Neural progenitor cell (in vitro differentiated cells): ENCODE measurements around the gene TEX19. TPM values are rescaled to one million over a fixed set of nuclear protein-coding genes. Genes with fewer than 3 reads are reported as not detected.

Experiments used
- DNase-seq: peaks from one replicate; pipeline ENCODE4 v3.0.0-alpha.2; 2016; ENCODE audit warnings: low spot score
- H2AFZ ChIP-seq: fragments of 200-600 bp; sonication (generic); replicated peaks from 2 replicates; pipeline ENCODE4 v1.6.1; 2016; ENCODE audit warnings: antibody characterized with exemption
- H3F3A ChIP-seq: fragments of 200-600 bp; sonication (generic); 2 replicates; pipeline ENCODE4 v1.6.1; 2016; ENCODE audit warnings: antibody characterized with exemption, low read depth
- H3K27ac ChIP-seq: fragments of 200-600 bp; sonication (generic); 2 replicates; pipeline ENCODE4 v1.5.1; 2016; ENCODE audit warnings: mild to moderate bottlenecking
- H3K27me3 ChIP-seq: fragments of 200-600 bp; sonication (generic); 2 replicates; pipeline ENCODE4 v1.6.1; 2016; ENCODE audit warnings: mild to moderate bottlenecking, moderate library complexity
- H3K36me3 ChIP-seq: fragments of 200-600 bp; sonication (generic); 2 replicates; pipeline ENCODE4 v1.5.1; 2016
- H3K4me1 ChIP-seq: fragments of 200-600 bp; sonication (generic); 2 replicates; pipeline ENCODE4 v1.6.1; 2016; ENCODE audit warnings: mixed run types
- H3K4me2 ChIP-seq: fragments of 200-600 bp; sonication (generic); 2 replicates; pipeline ENCODE4 v1.6.1; 2016
- H3K4me3 ChIP-seq: fragments of 200-600 bp; sonication (generic); 2 replicates; pipeline ENCODE4 v1.5.1; 2016
- H3K79me2 ChIP-seq: fragments of 200-600 bp; sonication (generic); 2 replicates; pipeline ENCODE4 v1.6.1; 2016; ENCODE audit warnings: low read depth
- H3K9ac ChIP-seq: fragments of 200-600 bp; sonication (generic); 2 replicates; pipeline ENCODE4 v1.6.1; 2016
- H3K9me3 ChIP-seq: fragments of 200-600 bp; sonication (generic); 2 replicates; pipeline ENCODE4 v1.5.1; 2016; ENCODE audit warnings: low read depth
- H4K20me1 ChIP-seq: fragments of 200-600 bp; sonication (generic); 2 replicates; pipeline ENCODE4 v1.6.1; 2016; ENCODE audit warnings: low read depth
- H3K27ac Mint-ChIP-seq: 3 replicates; pipeline ENCODE4 v1.8.0; 2021; ENCODE audit warnings: mixed read lengths
- H3K27me3 Mint-ChIP-seq: 2 replicates; pipeline ENCODE4 v1.8.0; 2022; ENCODE audit warnings: low read depth, mild to moderate bottlenecking, inconsistent platforms, moderate library complexity, mixed read lengths; ENCODE audit not compliant: insufficient read depth
- H3K36me3 Mint-ChIP-seq: 3 replicates; pipeline ENCODE4 v1.8.0; 2021; ENCODE audit warnings: mixed read lengths
- H3K4me1 Mint-ChIP-seq: 3 replicates; pipeline ENCODE4 v1.8.0; 2021; ENCODE audit warnings: mixed read lengths
- H3K4me3 Mint-ChIP-seq: 3 replicates; pipeline ENCODE4 v1.8.0; 2021; ENCODE audit warnings: mild to moderate bottlenecking, moderate library complexity, mixed read lengths
- H3K9me3 Mint-ChIP-seq: 3 replicates; pipeline ENCODE4 v1.8.0; 2020; ENCODE audit warnings: mixed read lengths
- EZH2 ChIP-seq: fragments of 200-600 bp; sonication (generic); IDR thresholded peaks from 2 replicates; pipeline ENCODE4 v1.6.1; 2017; ENCODE audit warnings: antibody characterized with exemption, mild to moderate bottlenecking, moderate library complexity
- EZH2phosphoT487 ChIP-seq: fragments of 200-600 bp; sonication (generic); IDR thresholded peaks from 2 replicates; pipeline ENCODE4 v1.6.1; 2017; ENCODE audit warnings: antibody characterized with exemption
- total RNA-seq: library from RNA; depleted of rRNA; stranded (reverse); fragments of >200 nt; gene quantifications from 2 replicates; pipeline ENCODE4 v1.2.3, GENCODE V29; 2015; ENCODE audit warnings: low replicate concordance
- TF ChIP-seq, protein P1 (sequence below): fragments of 200-600 bp; sonication (generic); IDR thresholded peaks from 2 replicates; pipeline ENCODE4 v1.5.1; 2017; ENCODE audit warnings: antibody characterized with exemption, mild to moderate bottlenecking

TEX19 gene
- total RNA-seq, 1 donor from 2014 or later, result not detected

DNA sequence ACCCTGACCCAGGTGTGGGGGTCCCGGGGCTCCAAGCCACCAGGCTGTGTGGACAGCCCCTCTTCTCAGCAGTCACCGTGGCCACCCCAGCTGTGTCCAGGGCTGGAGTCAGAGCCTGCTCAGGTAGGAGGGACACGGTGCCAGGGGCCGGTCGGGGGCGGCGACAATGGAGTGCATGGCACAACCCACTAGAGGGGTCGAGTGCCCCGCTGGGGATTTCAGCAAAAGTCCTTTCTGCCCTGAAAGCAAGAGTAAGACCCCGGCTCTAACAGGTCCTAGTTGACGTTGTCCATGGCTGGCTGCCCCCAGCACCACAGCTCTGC is 23.8 kb downstream of the TEX19 start:
- Histone ChIP-seq H3K27me3 (no peaks in the 10 kb centered on the region), H3K9me3 (no peaks in the 10 kb centered on the region), H4K20me1 (no peaks in the 10 kb centered on the region), H2AFZ (no peak overlapping the region), H3K4me1 (peaks cover 16% of the 10 kb centered on the region), H3K4me3 (no peak overlapping the region), H3K9ac (no peak overlapping the region), H3K36me3 (no peaks in the 10 kb centered on the region), H3K79me2 (no peaks in the 10 kb centered on the region), H3K4me2 (no peak overlapping the region), H3F3A (peaks cover 10% of the 10 kb centered on the region), H3K27ac (no peak overlapping the region)
- H3K9me3 Mint-ChIP-seq, result no peaks in the 10 kb centered on the region
- H3K27me3 Mint-ChIP-seq, result peaks cover 13% of the 10 kb centered on the region
- no peak for TF ChIP-seq EZH2phosphoT487
- TF ChIP-seq, protein P1, sequence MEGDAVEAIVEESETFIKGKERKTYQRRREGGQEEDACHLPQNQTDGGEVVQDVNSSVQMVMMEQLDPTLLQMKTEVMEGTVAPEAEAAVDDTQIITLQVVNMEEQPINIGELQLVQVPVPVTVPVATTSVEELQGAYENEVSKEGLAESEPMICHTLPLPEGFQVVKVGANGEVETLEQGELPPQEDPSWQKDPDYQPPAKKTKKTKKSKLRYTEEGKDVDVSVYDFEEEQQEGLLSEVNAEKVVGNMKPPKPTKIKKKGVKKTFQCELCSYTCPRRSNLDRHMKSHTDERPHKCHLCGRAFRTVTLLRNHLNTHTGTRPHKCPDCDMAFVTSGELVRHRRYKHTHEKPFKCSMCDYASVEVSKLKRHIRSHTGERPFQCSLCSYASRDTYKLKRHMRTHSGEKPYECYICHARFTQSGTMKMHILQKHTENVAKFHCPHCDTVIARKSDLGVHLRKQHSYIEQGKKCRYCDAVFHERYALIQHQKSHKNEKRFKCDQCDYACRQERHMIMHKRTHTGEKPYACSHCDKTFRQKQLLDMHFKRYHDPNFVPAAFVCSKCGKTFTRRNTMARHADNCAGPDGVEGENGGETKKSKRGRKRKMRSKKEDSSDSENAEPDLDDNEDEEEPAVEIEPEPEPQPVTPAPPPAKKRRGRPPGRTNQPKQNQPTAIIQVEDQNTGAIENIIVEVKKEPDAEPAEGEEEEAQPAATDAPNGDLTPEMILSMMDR, result no peak
- TF ChIP-seq EZH2, result no peak
- H3K36me3 Mint-ChIP-seq, result no peaks in the 10 kb centered on the region
- DNase-seq, result no peak
- no peak overlapping the region for H3K4me3 Mint-ChIP-seq
- H3K27ac Mint-ChIP-seq, result no peak overlapping the region
- peaks cover 28% of the 10 kb centered on the region for H3K4me1 Mint-ChIP-seq

DNA sequence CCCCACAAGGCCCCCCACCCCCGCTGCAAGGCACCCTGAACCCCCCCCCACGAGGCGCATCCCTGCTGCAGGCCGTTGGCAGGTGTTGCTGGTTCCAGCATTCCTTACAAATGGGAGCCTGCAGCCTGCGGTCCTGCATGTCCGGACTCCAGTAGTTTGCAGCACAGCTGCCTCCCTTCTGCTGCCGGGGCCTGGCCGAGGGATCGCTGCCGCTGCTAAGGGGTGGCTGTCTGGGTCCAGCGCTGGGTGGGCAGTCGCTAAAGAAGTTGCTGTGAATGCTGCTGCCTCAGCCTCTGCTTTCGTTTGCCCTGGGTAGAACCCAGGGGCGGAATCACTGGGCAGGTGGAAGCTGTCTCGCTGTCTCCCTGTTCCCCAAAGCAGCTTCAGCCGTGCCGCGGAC is 24.4 kb downstream of the TEX19 start:
- H3K79me2 ChIP-seq, result no peaks in the 10 kb centered on the region

DNA sequence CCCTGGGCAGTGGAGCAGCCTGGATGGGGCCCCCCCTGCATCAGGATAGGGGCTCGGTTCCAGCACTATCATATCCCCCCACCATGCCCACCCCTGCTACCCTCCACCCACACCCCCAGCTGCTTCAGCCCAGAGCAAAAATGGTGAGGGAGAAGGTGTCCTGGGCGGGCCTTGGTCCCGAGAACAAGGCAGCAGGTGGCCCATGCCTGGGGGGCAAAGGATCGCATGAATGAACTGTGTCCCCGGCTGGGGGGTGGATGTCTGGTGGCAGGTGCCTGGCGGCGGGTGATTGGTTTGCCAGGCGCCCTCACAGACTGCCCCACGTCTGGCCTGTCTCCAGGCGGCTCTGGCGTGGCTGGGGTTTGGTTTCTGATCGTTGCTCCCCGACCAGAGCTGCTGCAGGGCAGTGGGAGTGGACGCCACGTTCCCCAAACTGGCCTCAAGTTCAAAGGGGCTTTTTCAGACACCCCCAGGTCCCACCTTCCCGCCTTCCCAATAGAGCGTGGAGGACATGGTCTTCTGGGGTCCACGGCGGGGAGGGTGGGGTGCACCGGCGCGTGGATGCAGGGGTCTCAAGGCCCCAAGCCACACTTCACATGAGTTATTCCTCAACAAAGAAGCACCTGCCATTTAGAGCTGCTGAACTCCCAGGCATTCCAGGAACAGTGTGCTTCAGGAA is 25.1 kb downstream of the TEX19 start:
- Mint-ChIP-seq H3K4me1 (peaks cover 26% of the 10 kb centered on the region), H3K9me3 (no peaks in the 10 kb centered on the region), H3K4me3 (no peak overlapping the region), H3K27ac (no peak overlapping the region), H3K27me3 (peaks cover 16% of the 10 kb centered on the region), H3K36me3 (no peaks in the 10 kb centered on the region)
- no peak overlapping the region for H3K27ac ChIP-seq
- H3K79me2 ChIP-seq, result no peaks in the 10 kb centered on the region
- peaks cover 16% of the 10 kb centered on the region for H3K4me1 ChIP-seq
- no peak overlapping the region for H3K4me2 ChIP-seq
- TF ChIP-seq EZH2, result no peak
- no peak for TF ChIP-seq EZH2phosphoT487
- TF ChIP-seq, protein P1, result no peak
- no peaks in the 10 kb centered on the region for H3K36me3 ChIP-seq
- H3K4me3 ChIP-seq, result no peak overlapping the region
- H3K9me3 ChIP-seq, result no peaks in the 10 kb centered on the region
- no peak overlapping the region for H2AFZ ChIP-seq
- H4K20me1 ChIP-seq, result no peaks in the 10 kb centered on the region
- no peak overlapping the region for H3K9ac ChIP-seq
- H3K27me3 ChIP-seq, result no peaks in the 10 kb centered on the region
- peak; percentile 1 for DNase-seq
- H3F3A ChIP-seq, result peaks cover 10% of the 10 kb centered on the region

More for the DNA sequence above, 24.4 kb downstream of the TEX19 start:
- Mint-ChIP-seq H3K4me1 (peaks cover 28% of the 10 kb centered on the region), H3K27me3 (peaks cover 15% of the 10 kb centered on the region), H3K9me3 (no peaks in the 10 kb centered on the region), H3K4me3 (no peak overlapping the region), H3K27ac (no peak overlapping the region), H3K36me3 (no peaks in the 10 kb centered on the region)
- H3F3A ChIP-seq, result peaks cover 10% of the 10 kb centered on the region
- H3K27ac ChIP-seq, result no peak overlapping the region
- no peaks in the 10 kb centered on the region for H4K20me1 ChIP-seq
- peaks cover 16% of the 10 kb centered on the region for H3K4me1 ChIP-seq
- TF ChIP-seq EZH2phosphoT487, result no peak
- TF ChIP-seq, protein P1, result no peak
- no peak for TF ChIP-seq EZH2
- H3K9ac ChIP-seq, result no peak overlapping the region
- H3K4me3 ChIP-seq, result no peak overlapping the region
- no peaks in the 10 kb centered on the region for H3K27me3 ChIP-seq
- no peaks in the 10 kb centered on the region for H3K9me3 ChIP-seq
- H3K36me3 ChIP-seq, result no peaks in the 10 kb centered on the region
- H2AFZ ChIP-seq, result no peak overlapping the region
- DNase-seq, result peak; percentile 12
- no peak overlapping the region for H3K4me2 ChIP-seq
